Mesenchymal stem cell (in vitro differentiated cells and primary cell): Measurements from ENCODE around the gene DNPEP.

Experiments
- DNase-seq: peaks from one replicate; pipeline ENCODE4 v3.0.0-alpha.2; 2013
- H2AFZ ChIP-seq: one replicate; pipeline ENCODE4 v1.6.1; 2013; ENCODE audit warnings: low read depth, mild to moderate bottlenecking, control low read depth, inconsistent platforms, low read length, moderate library complexity
- H2AK5ac ChIP-seq: 2 replicates; pipeline ENCODE4 v1.6.1; 2013; ENCODE audit warnings: low read length, moderate library complexity, mild to moderate bottlenecking, inconsistent platforms; ENCODE audit not compliant: severe bottlenecking
- H2BK120ac ChIP-seq: one replicate; pipeline ENCODE4 v1.6.1; 2013; ENCODE audit warnings: low read depth, mild to moderate bottlenecking, inconsistent platforms, low read length, moderate library complexity
- H2BK12ac ChIP-seq, 2 experiments: one replicate each; pipeline ENCODE4 v1.6.1; 2013; ENCODE audit warnings: inconsistent platforms in 2 of 2, low read length in 2 of 2, mild to moderate bottlenecking in 2 of 2, moderate library complexity in 2 of 2, control low read depth in 1 of 2
- H2BK15ac ChIP-seq: one replicate; pipeline ENCODE4 v1.6.1; 2013; ENCODE audit warnings: mild to moderate bottlenecking, low read depth, inconsistent platforms; ENCODE audit not compliant: poor library complexity, severe bottlenecking
- H2BK5ac ChIP-seq: 2 replicates; pipeline ENCODE4 v1.6.1; 2013; ENCODE audit warnings: low read depth, mild to moderate bottlenecking, low read length, control low read depth, inconsistent platforms; ENCODE audit not compliant: poor library complexity, severe bottlenecking
- H3K14ac ChIP-seq, 2 experiments: one replicate each; pipeline ENCODE4 v1.6.1; 2013; ENCODE audit warnings: inconsistent platforms in 2 of 2, low read length in 2 of 2, control low read depth in 1 of 2, mild to moderate bottlenecking in 1 of 2, moderate library complexity in 1 of 2
- H3K18ac ChIP-seq, 2 experiments: one replicate each; pipeline ENCODE4 v1.6.1; 2013; ENCODE audit warnings: inconsistent platforms in 2 of 2, low read length in 2 of 2, control low read depth in 1 of 2, low read depth in 1 of 2, mild to moderate bottlenecking in 1 of 2
- H3K23ac ChIP-seq, 2 experiments: one replicate each; pipeline ENCODE4 v1.6.1; 2013; ENCODE audit warnings: inconsistent platforms in 2 of 2, low read length in 2 of 2, mild to moderate bottlenecking in 2 of 2, moderate library complexity in 2 of 2, control low read depth in 1 of 2
- H3K27ac ChIP-seq: 2 replicates; pipeline ENCODE4 v1.5.1; 2013; ENCODE audit warnings: mild to moderate bottlenecking, moderate library complexity, low read length, control low read depth, inconsistent platforms; ENCODE audit not compliant: poor library complexity, severe bottlenecking
- H3K27me3 ChIP-seq, 2 experiments: 2 replicates each; pipeline versions ENCODE4 v1.6.1 to v1.7.0; 2013; ENCODE audit warnings: low read length in 2 of 2, mild to moderate bottlenecking in 2 of 2, moderate library complexity in 2 of 2, control low read depth in 1 of 2, inconsistent platforms in 1 of 2; ENCODE audit not compliant: control insufficient read depth in 1 of 2, insufficient read depth in 1 of 2
- H3K36me3 ChIP-seq, 2 experiments: 2 replicates each; pipeline versions ENCODE4 v1.6.1 to v1.7.0; 2013; ENCODE audit warnings: low read length in 2 of 2, control low read depth in 1 of 2, inconsistent platforms in 1 of 2, low read depth in 1 of 2, mild to moderate bottlenecking in 1 of 2; ENCODE audit not compliant: insufficient read depth in 2 of 2, control insufficient read depth in 1 of 2
- H3K4ac ChIP-seq, 2 experiments: one replicate each; pipeline ENCODE4 v1.6.1; 2013; ENCODE audit warnings: inconsistent platforms in 2 of 2, low read length in 2 of 2, mild to moderate bottlenecking in 2 of 2, moderate library complexity in 2 of 2, control low read depth in 1 of 2, low read depth in 1 of 2
- H3K4me1 ChIP-seq: 2 replicates; pipeline ENCODE4 v1.6.1; 2013; ENCODE audit warnings: low read depth, low read length, control low read depth; ENCODE audit not compliant: control insufficient read depth, insufficient read depth
- H3K4me2 ChIP-seq: 2 replicates; pipeline ENCODE4 v1.6.1; 2013; ENCODE audit warnings: low read length, mild to moderate bottlenecking, inconsistent platforms; ENCODE audit not compliant: poor library complexity, severe bottlenecking
- H3K4me3 ChIP-seq, 2 experiments: 2 replicates each; pipeline versions ENCODE4 v1.5.1 to v1.7.0; 2013; ENCODE audit warnings: low read length in 2 of 2, mild to moderate bottlenecking in 2 of 2, control low read depth in 1 of 2, low read depth in 1 of 2; ENCODE audit not compliant: insufficient read depth in 1 of 2
- H3K79me1 ChIP-seq: replicated peaks from 2 replicates; pipeline ENCODE4 v1.6.1; 2013; ENCODE audit warnings: mild to moderate bottlenecking, control low read depth, low read length, inconsistent platforms; ENCODE audit not compliant: poor library complexity, severe bottlenecking
- H3K9ac ChIP-seq: 2 replicates; pipeline ENCODE4 v1.7.0; 2013; ENCODE audit warnings: mild to moderate bottlenecking, low read length, moderate library complexity
- H3K9me3 ChIP-seq: 2 replicates; pipeline ENCODE4 v1.7.0; 2013; ENCODE audit warnings: mild to moderate bottlenecking, low read length; ENCODE audit not compliant: control insufficient read depth
- H4K8ac ChIP-seq: one replicate; pipeline ENCODE4 v1.6.1; 2013; ENCODE audit warnings: inconsistent platforms, mild to moderate bottlenecking, low read length, moderate library complexity
- H4K91ac ChIP-seq: one replicate; pipeline ENCODE4 v1.6.1; 2013; ENCODE audit warnings: mild to moderate bottlenecking, low read length, inconsistent platforms
- WGBS: methylation state at CpG from one replicate; pipeline ENCODE4 v1.1.7; 2013; ENCODE audit warnings: mixed read lengths; 5-methylcytosine and 5-hydroxymethylcytosine counted together

DNPEP gene

GRCh38 chr2:219386532-219387280, 1.0 kb downstream of the DNPEP start:
- H3K4me2 ChIP-seq: peak overlapping the region; percentile 75
- H3K27ac ChIP-seq: peak overlapping the region; percentile 68
- no peaks in the 10 kb centered on the region for H3K9me3 ChIP-seq
- peak overlapping the region; percentile 64 for H4K91ac ChIP-seq
- no peaks in the 10 kb centered on the region for H3K27me3 ChIP-seq
- no peak overlapping the region for H2BK5ac ChIP-seq
- H3K14ac ChIP-seq: peak overlapping the region in 1 of 2 experiments; percentile 45
- peak overlapping the region; percentile 72 to 95 for H3K4me3 ChIP-seq
- peaks cover 12% of the 10 kb centered on the region for H3K4me1 ChIP-seq
- peak overlapping the region in 1 of 2 experiments; percentile 70 for H2BK12ac ChIP-seq
- H2AFZ ChIP-seq: no peak overlapping the region
- H3K23ac ChIP-seq: peak overlapping the region in 1 of 2 experiments; percentile 71
- H2BK120ac ChIP-seq: peak overlapping the region; percentile 21
- no peak for DNase-seq
- whole genome bisulfite sequencing: 53% methylated on average over 16 of the region's 19 CpGs
- no peak overlapping the region for H2BK15ac ChIP-seq
- H3K18ac ChIP-seq: peak overlapping the region; percentile 70 to 90
- H3K36me3 ChIP-seq: peaks cover 40 to 50% of the 10 kb centered on the region in 2 experiments
- no peak overlapping the region for H3K4ac ChIP-seq
- H3K9ac ChIP-seq: peak overlapping the region; percentile 97
- H2AK5ac ChIP-seq: no peak overlapping the region
- peaks cover 13% of the 10 kb centered on the region for H3K79me1 ChIP-seq
- H4K8ac ChIP-seq: no peak overlapping the region

GRCh38 chr2:219385958-219386520, 1.7 kb downstream of the DNPEP start:
- no peak overlapping the region for H2AFZ ChIP-seq
- H3K27me3 ChIP-seq: no peaks in the 10 kb centered on the region
- H3K4me3 ChIP-seq: peak overlapping the region in 1 of 2 experiments; percentile 95
- H3K36me3 ChIP-seq: peaks cover 47 to 57% of the 10 kb centered on the region in 2 experiments
- no peak overlapping the region for H4K8ac ChIP-seq
- peaks cover 13% of the 10 kb centered on the region for H3K79me1 ChIP-seq
- H3K27ac ChIP-seq: no peak overlapping the region
- H3K4ac ChIP-seq: no peak overlapping the region
- peaks cover 12% of the 10 kb centered on the region for H3K4me1 ChIP-seq
- H2BK12ac ChIP-seq: peak overlapping the region in 1 of 2 experiments; percentile 70
- H3K9ac ChIP-seq: peak overlapping the region; percentile 97
- H4K91ac ChIP-seq: no peak overlapping the region
- H3K9me3 ChIP-seq: no peaks in the 10 kb centered on the region
- H2BK15ac ChIP-seq: no peak overlapping the region
- H3K18ac ChIP-seq: no peak overlapping the region
- no peak for DNase-seq
- H3K4me2 ChIP-seq: no peak overlapping the region
- no peak overlapping the region for H2BK120ac ChIP-seq
- H2BK5ac ChIP-seq: no peak overlapping the region
- WGBS: 97% methylated on average over 19 of the region's 19 CpGs
- no peak overlapping the region for H3K23ac ChIP-seq
- H2AK5ac ChIP-seq: no peak overlapping the region
- no peak overlapping the region for H3K14ac ChIP-seq

- H3K18ac ChIP-seq: no peak overlapping the region
- no peak overlapping the region for H2BK15ac ChIP-seq
- H4K8ac ChIP-seq: no peak overlapping the region
- no peak overlapping the region for H3K27ac ChIP-seq
- peaks cover 53 to 69% of the 10 kb centered on the region in 2 experiments for H3K36me3 ChIP-seq
- WGBS: 7% methylated on average over 2 of the region's 2 CpGs
- no peak overlapping the region for H2BK12ac ChIP-seq
- peak overlapping the region; percentile 44 for H2BK120ac ChIP-seq
- no peak overlapping the region for H2AFZ ChIP-seq
- no peak overlapping the region for H3K23ac ChIP-seq
- H3K27me3 ChIP-seq: no peaks in the 10 kb centered on the region
- no peaks in the 10 kb centered on the region for H3K9me3 ChIP-seq
- H3K9ac ChIP-seq: peak overlapping the region; percentile 17
- no peak overlapping the region for H3K4ac ChIP-seq
- no peak overlapping the region for H3K14ac ChIP-seq
- no peak overlapping the region for H4K91ac ChIP-seq
- no peak overlapping the region for H2BK5ac ChIP-seq
- peaks cover 12% of the 10 kb centered on the region for H3K4me1 ChIP-seq
- H3K4me2 ChIP-seq: no peak overlapping the region
- DNase-seq: peak; percentile 80
- H3K4me3 ChIP-seq: no peak overlapping the region
- peaks cover 13% of the 10 kb centered on the region for H3K79me1 ChIP-seq
- H2AK5ac ChIP-seq: no peak overlapping the region
Measured at GRCh38 chr2:219384859-219385258, 2.9 kb downstream of the DNPEP start.

- Histone ChIP-seq H3K79me1 (peaks cover 13% of the 10 kb centered on the region), H3K36me3 (peaks cover 53 to 70% of the 10 kb centered on the region in 2 experiments), H3K23ac (no peak overlapping the region), H3K4me1 (peaks cover 12% of the 10 kb centered on the region), H3K4ac (no peak overlapping the region), H3K9ac (no peak overlapping the region), H4K91ac (no peak overlapping the region), H3K9me3 (no peaks in the 10 kb centered on the region), H2BK15ac (no peak overlapping the region), H2AK5ac (no peak overlapping the region), H2AFZ (no peak overlapping the region), H3K4me3 (no peak overlapping the region), H2BK12ac (no peak overlapping the region), H3K18ac (no peak overlapping the region), H3K14ac (no peak overlapping the region), H3K27me3 (no peaks in the 10 kb centered on the region), H3K27ac (no peak overlapping the region), H2BK5ac (no peak overlapping the region), H3K4me2 (no peak overlapping the region), H2BK120ac (no peak overlapping the region), H4K8ac (no peak overlapping the region)
- DNase-seq: no peak
- 89% methylated on average over 15 of the region's 15 CpGs for WGBS
Measured at GRCh38 chr2:219384083-219384713, 3.5 kb downstream of the DNPEP start.
